HepG2 (cell line): Measurements from ENCODE around the gene ING1. TPM values are rescaled to one million over a fixed set of nuclear protein-coding genes. Genes with fewer than 3 reads are reported as not detected.

ENCODE experiments used
- CBX2 ChIP-seq, 2 experiments: fragments of 200-600 bp in 1 of 2; sonication (generic); formaldehyde crosslinking in 1 of 2; IDR thresholded peaks; 2 replicates each; pipeline versions ENCODE4 v1.7.0 to v1.8.1; 2018 to 2022; ENCODE audit warnings: low read depth in 2 of 2, low read length in 1 of 2, mild to moderate bottlenecking in 1 of 2, missing genetic modification reagents in 1 of 2
- CEBPG ChIP-seq: IDR thresholded peaks from 2 replicates; pipeline ENCODE4 v1.6.1; 2016
- SIX4 ChIP-seq: sonication (generic); formaldehyde crosslinking; IDR thresholded peaks from 2 replicates; pipeline ENCODE4 v1.4.0; 2020; ENCODE audit warnings: missing genetic modification reagents
- SMYD3 ChIP-seq: sonication (generic); formaldehyde crosslinking; IDR thresholded peaks from 2 replicates; pipeline ENCODE4 v1.8.1; 2023; ENCODE audit warnings: mild to moderate bottlenecking, missing genetic modification reagents
- SRSF1 ChIP-seq: fragments of 200-400 bp; formaldehyde crosslinking; optimal IDR thresholded peaks from 2 replicates; pipeline ENCODE3; 2017; ENCODE audit warnings: mild to moderate bottlenecking, low read depth, low read length, moderate library complexity
- TBX2 ChIP-seq: sonication (generic); formaldehyde crosslinking; IDR thresholded peaks from 2 replicates; pipeline ENCODE4 v1.5.0; 2020; ENCODE audit warnings: missing genetic modification reagents, mild to moderate bottlenecking, borderline replicate concordance
- ZNF10 ChIP-seq: sonication (generic); formaldehyde crosslinking; IDR thresholded peaks from 2 replicates; pipeline ENCODE4 v1.4.0; 2020; ENCODE audit warnings: mild to moderate bottlenecking, low read depth, missing genetic modification reagents, borderline replicate concordance
- ZNF570 ChIP-seq: sonication (generic); formaldehyde crosslinking; IDR thresholded peaks from 2 replicates; pipeline ENCODE4 v1.4.0; 2020; ENCODE audit warnings: mild to moderate bottlenecking, missing genetic modification reagents, borderline replicate concordance
- ZNF660 ChIP-seq: sonication (generic); formaldehyde crosslinking; IDR thresholded peaks from 2 replicates; pipeline ENCODE4 v1.5.1; 2020; ENCODE audit warnings: mild to moderate bottlenecking, low read depth, missing genetic modification reagents, borderline replicate concordance
- ZNF772 ChIP-seq: sonication (generic); formaldehyde crosslinking; IDR thresholded peaks from 2 replicates; pipeline ENCODE4 v1.5.0; 2020; ENCODE audit warnings: mild to moderate bottlenecking, missing genetic modification reagents
- polyA plus RNA-seq, 8 experiments: library from polyadenylated mRNA; depleted of rRNA in 3 of 8; stranded (reverse) in 7 of 8; unstranded in 1 of 8; fragments of >200 nt; fragmentation: Illumina TruSeq in 4 of 8; extraction: Trizol in 4 of 8; gene quantifications; 2 replicates each; pipeline versions ENCODE4 v1.2.1 to v1.2.3, GENCODE V29; 2011 to 2016; ENCODE audit warnings: low read depth in 4 of 8, missing spikeins in 1 of 8, mixed read lengths in 1 of 8; ENCODE audit not compliant: insufficient read depth in 1 of 8
- total RNA-seq, 5 experiments: library from RNA; depleted of rRNA; stranded (reverse); fragments of >200 nt; fragmentation: Illumina TruSeq; extraction: Trizol; gene quantifications; 2 replicates each; pipeline ENCODE4 v1.2.3, GENCODE V29; 2016; ENCODE audit warnings: low read depth in 1 of 5
- TF ChIP-seq, protein P1 (sequence below): sonication (generic); formaldehyde crosslinking; IDR thresholded peaks from 2 replicates; pipeline ENCODE4 v1.4.0; 2020; ENCODE audit warnings: missing genetic modification reagents
- TF ChIP-seq, protein P2 (sequence below): sonication (generic); formaldehyde crosslinking; IDR thresholded peaks from 2 replicates; pipeline ENCODE4 v1.4.0; 2020; ENCODE audit warnings: missing genetic modification reagents, borderline replicate concordance
- TF ChIP-seq, protein P3 (sequence below): sonication (generic); formaldehyde crosslinking; IDR thresholded peaks from 2 replicates; pipeline ENCODE4 v1.4.0; 2020; ENCODE audit warnings: missing genetic modification reagents, borderline replicate concordance
- TF ChIP-seq, protein P4 (sequence below): sonication (generic); formaldehyde crosslinking; IDR thresholded peaks from 2 replicates; pipeline ENCODE4 v1.4.0; 2020; ENCODE audit warnings: missing genetic modification reagents

The ING1 gene
- total and polyA plus RNA-seq, 2 of the 13 experiments (the other 11 are each of a cell fraction or from before 2014, with no cell fraction given): 8.1 to 16.1 TPM

DNA sequence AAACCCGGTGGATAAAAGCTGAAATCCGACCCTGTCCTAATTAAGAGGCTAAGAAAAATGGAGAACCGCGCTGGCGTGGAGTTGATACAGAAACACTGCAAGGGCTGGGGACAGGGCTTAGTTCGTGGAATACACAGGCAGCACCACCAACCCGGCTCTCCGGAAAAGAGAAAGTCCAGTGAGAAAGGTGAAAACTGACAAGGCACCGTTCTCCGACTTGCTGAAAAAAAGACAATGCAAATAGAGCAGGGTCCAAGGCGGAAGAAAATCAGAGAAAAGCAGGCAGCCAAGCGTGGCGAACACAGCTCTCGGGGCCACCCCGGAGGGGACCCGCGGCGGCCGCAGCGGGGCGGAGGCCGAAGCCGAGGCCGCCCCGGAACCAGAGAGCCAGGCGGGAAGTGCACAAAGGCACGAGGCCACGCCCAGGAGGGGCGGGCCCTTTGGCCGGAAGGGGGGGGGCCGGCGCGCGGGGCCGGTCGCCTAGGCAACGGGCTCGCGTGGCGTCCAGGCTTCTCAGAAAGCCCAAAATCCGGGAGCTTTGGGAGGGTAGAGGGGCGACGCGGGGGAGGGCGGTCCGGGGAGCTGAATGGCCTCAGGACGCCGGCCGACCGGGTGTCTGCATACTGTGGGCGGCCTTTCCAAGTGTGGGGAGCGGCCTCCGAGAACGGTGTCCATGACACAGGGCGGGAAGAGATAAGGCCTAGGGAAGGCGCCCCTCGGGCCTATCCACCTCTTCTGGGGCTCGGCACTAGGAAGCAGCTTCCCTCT lies 1.2 kb upstream of the ING1 start (continued):
- TF ChIP-seq, protein P1, sequence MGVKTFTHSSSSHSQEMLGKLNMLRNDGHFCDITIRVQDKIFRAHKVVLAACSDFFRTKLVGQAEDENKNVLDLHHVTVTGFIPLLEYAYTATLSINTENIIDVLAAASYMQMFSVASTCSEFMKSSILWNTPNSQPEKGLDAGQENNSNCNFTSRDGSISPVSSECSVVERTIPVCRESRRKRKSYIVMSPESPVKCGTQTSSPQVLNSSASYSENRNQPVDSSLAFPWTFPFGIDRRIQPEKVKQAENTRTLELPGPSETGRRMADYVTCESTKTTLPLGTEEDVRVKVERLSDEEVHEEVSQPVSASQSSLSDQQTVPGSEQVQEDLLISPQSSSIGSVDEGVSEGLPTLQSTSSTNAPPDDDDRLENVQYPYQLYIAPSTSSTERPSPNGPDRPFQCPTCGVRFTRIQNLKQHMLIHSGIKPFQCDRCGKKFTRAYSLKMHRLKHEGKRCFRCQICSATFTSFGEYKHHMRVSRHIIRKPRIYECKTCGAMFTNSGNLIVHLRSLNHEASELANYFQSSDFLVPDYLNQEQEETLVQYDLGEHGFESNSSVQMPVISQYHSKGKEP (CRISPR knock-in tag): no peak
- no peak for TF ChIP-seq CBX2 (IDR thresholded peaks at IDR 0.05; ENCODE audit: low read depth, low read length)
- no peak for TF ChIP-seq CBX2 (CRISPR knock-in tag; IDR thresholded peaks at IDR 0.05; ENCODE audit: low read depth)
- TF ChIP-seq CEBPG (CRISPR knock-in tag): no peak
- TF ChIP-seq, protein P2, sequence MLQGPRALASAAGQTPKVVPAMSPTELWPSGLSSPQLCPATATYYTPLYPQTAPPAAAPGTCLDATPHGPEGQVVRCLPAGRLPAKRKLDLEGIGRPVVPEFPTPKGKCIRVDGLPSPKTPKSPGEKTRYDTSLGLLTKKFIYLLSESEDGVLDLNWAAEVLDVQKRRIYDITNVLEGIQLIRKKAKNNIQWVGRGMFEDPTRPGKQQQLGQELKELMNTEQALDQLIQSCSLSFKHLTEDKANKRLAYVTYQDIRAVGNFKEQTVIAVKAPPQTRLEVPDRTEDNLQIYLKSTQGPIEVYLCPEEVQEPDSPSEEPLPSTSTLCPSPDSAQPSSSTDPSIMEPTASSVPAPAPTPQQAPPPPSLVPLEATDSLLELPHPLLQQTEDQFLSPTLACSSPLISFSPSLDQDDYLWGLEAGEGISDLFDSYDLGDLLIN (CRISPR knock-in tag): no peak
- no peak for TF ChIP-seq ZNF10
- TF ChIP-seq, protein P3, sequence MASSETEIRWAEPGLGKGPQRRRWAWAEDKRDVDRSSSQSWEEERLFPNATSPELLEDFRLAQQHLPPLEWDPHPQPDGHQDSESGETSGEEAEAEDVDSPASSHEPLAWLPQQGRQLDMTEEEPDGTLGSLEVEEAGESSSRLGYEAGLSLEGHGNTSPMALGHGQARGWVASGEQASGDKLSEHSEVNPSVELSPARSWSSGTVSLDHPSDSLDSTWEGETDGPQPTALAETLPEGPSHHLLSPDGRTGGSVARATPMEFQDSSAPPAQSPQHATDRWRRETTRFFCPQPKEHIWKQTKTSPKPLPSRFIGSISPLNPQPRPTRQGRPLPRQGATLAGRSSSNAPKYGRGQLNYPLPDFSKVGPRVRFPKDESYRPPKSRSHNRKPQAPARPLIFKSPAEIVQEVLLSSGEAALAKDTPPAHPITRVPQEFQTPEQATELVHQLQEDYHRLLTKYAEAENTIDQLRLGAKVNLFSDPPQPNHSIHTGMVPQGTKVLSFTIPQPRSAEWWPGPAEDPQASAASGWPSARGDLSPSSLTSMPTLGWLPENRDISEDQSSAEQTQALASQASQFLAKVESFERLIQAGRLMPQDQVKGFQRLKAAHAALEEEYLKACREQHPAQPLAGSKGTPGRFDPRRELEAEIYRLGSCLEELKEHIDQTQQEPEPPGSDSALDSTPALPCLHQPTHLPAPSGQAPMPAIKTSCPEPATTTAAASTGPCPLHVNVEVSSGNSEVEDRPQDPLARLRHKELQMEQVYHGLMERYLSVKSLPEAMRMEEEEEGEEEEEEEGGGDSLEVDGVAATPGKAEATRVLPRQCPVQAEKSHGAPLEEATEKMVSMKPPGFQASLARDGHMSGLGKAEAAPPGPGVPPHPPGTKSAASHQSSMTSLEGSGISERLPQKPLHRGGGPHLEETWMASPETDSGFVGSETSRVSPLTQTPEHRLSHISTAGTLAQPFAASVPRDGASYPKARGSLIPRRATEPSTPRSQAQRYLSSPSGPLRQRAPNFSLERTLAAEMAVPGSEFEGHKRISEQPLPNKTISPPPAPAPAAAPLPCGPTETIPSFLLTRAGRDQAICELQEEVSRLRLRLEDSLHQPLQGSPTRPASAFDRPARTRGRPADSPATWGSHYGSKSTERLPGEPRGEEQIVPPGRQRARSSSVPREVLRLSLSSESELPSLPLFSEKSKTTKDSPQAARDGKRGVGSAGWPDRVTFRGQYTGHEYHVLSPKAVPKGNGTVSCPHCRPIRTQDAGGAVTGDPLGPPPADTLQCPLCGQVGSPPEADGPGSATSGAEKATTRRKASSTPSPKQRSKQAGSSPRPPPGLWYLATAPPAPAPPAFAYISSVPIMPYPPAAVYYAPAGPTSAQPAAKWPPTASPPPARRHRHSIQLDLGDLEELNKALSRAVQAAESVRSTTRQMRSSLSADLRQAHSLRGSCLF: no peak
- TF ChIP-seq TBX2 (CRISPR knock-in tag): no peak; the same call in 1 of the 2 replicates
- TF ChIP-seq ZNF660 (CRISPR knock-in tag): no peak
- no peak for TF ChIP-seq SRSF1
- no peak for TF ChIP-seq ZNF570 (CRISPR knock-in tag)
- no peak for TF ChIP-seq SMYD3 (CRISPR knock-in tag)
- TF ChIP-seq SIX4 (CRISPR knock-in tag): no peak; the same call in 1 of the 2 replicates
- TF ChIP-seq, protein P4, sequence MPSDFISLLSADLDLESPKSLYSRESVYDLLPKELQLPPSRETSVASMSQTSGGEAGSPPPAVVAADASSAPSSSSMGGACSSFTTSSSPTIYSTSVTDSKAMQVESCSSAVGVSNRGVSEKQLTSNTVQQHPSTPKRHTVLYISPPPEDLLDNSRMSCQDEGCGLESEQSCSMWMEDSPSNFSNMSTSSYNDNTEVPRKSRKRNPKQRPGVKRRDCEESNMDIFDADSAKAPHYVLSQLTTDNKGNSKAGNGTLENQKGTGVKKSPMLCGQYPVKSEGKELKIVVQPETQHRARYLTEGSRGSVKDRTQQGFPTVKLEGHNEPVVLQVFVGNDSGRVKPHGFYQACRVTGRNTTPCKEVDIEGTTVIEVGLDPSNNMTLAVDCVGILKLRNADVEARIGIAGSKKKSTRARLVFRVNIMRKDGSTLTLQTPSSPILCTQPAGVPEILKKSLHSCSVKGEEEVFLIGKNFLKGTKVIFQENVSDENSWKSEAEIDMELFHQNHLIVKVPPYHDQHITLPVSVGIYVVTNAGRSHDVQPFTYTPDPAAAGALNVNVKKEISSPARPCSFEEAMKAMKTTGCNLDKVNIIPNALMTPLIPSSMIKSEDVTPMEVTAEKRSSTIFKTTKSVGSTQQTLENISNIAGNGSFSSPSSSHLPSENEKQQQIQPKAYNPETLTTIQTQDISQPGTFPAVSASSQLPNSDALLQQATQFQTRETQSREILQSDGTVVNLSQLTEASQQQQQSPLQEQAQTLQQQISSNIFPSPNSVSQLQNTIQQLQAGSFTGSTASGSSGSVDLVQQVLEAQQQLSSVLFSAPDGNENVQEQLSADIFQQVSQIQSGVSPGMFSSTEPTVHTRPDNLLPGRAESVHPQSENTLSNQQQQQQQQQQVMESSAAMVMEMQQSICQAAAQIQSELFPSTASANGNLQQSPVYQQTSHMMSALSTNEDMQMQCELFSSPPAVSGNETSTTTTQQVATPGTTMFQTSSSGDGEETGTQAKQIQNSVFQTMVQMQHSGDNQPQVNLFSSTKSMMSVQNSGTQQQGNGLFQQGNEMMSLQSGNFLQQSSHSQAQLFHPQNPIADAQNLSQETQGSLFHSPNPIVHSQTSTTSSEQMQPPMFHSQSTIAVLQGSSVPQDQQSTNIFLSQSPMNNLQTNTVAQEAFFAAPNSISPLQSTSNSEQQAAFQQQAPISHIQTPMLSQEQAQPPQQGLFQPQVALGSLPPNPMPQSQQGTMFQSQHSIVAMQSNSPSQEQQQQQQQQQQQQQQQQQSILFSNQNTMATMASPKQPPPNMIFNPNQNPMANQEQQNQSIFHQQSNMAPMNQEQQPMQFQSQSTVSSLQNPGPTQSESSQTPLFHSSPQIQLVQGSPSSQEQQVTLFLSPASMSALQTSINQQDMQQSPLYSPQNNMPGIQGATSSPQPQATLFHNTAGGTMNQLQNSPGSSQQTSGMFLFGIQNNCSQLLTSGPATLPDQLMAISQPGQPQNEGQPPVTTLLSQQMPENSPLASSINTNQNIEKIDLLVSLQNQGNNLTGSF (CRISPR knock-in tag): no peak; the same call in 1 of the 2 replicates
- peak; percentile 56; the same call in 1 of the 2 replicates for TF ChIP-seq ZNF772
